HEK293 (cell line): ENCODE results near the gene NUP58.
A peak's percentile ranks its signal among the peaks of the same experiment; 100 is the strongest.

Source experiments
- CTCF ChIA-PET: fragments of 350-600 bp; formaldehyde crosslinking; extraction: SDS; loops from one replicate; lab custom pipeline; 2021; ENCODE audit warnings: antibody characterized with exemption; lab: Yijun Ruan, JAX
- POLR2A ChIA-PET: fragments of 300-600 bp; formaldehyde crosslinking; extraction: SDS; loops from one replicate; lab custom pipeline; 2020; ENCODE audit warnings: antibody characterized with exemption, inconsistent platforms; lab: Yijun Ruan, JAX
- H3K27ac ChIP-seq: fragments of 200-500 bp; sonication (Bioruptor generic); 2 replicates; pipeline ENCODE4 v1.5.1; 2014; ENCODE audit warnings: low read depth, low read length, control low read depth, inconsistent platforms; ENCODE audit errors: extremely low read depth
- H3K36me3 ChIP-seq, 2 experiments: fragments of 200-500 bp in 1 of 2; sonication (Bioruptor generic) in 1 of 2; 1 replicate in 1 of 2; 2 replicates in 1 of 2; pipeline ENCODE4 v1.5.1; 2014 to 2017; ENCODE audit warnings: inconsistent platforms in 2 of 2, low read length in 2 of 2; ENCODE audit not compliant: control insufficient read depth in 2 of 2, insufficient read depth in 1 of 2
- H3K4me1 ChIP-seq: fragments of 200-500 bp; sonication (Bioruptor generic); 2 replicates; pipeline ENCODE4 v1.5.1; 2014; ENCODE audit warnings: mild to moderate bottlenecking, low read length, inconsistent platforms; ENCODE audit not compliant: control insufficient read depth, insufficient read depth
- H3K4me3 ChIP-seq: 2 replicates; pipeline ENCODE4 v1.5.1; 2011; ENCODE audit warnings: low read depth, mild to moderate bottlenecking, control low read depth, low read length, moderate library complexity
- H3K9me3 ChIP-seq: fragments of 200-500 bp; sonication (Bioruptor generic); 2 replicates; pipeline ENCODE4 v1.5.1; 2014; ENCODE audit warnings: low read depth, low read length, inconsistent platforms; ENCODE audit not compliant: control insufficient read depth, insufficient read depth
- BCL6B ChIP-seq: fragments of 450-650 bp; formaldehyde crosslinking; IDR thresholded peaks from 2 replicates; pipeline ENCODE4 v1.5.1; 2017; ENCODE audit warnings: missing biosample characterization, missing genetic modification characterization
- GLI2 ChIP-seq: fragments of 450-650 bp; formaldehyde crosslinking; IDR thresholded peaks from 2 replicates; pipeline ENCODE4; 2017; ENCODE audit warnings: missing biosample characterization, missing genetic modification characterization, low read depth, borderline replicate concordance
- HIC1 ChIP-seq: fragments of 450-650 bp; formaldehyde crosslinking; IDR thresholded peaks from 2 replicates; pipeline ENCODE4 v1.5.1; 2016; ENCODE audit warnings: missing biosample characterization, missing genetic modification characterization
- HOXA7 ChIP-seq: sonication (generic); formaldehyde crosslinking; IDR thresholded peaks from 2 replicates; pipeline ENCODE4 v1.8.1; 2022; ENCODE audit warnings: missing genetic modification reagents, borderline replicate concordance
- REPIN1 ChIP-seq: fragments of 450-650 bp; formaldehyde crosslinking; IDR thresholded peaks from 2 replicates; pipeline ENCODE4 v1.5.1; 2017; ENCODE audit warnings: missing biosample characterization, missing genetic modification characterization, low read depth
- WT1 ChIP-seq: fragments of 450-650 bp; formaldehyde crosslinking; IDR thresholded peaks from 2 replicates; pipeline ENCODE4 v1.5.1; 2016; ENCODE audit warnings: missing biosample characterization, missing genetic modification characterization
- ZBTB1 ChIP-seq: fragments of 450-650 bp; formaldehyde crosslinking; IDR thresholded peaks from 2 replicates; pipeline ENCODE4 v1.5.1; 2016; ENCODE audit warnings: missing biosample characterization, missing genetic modification characterization
- ZBTB21 ChIP-seq: fragments of 450-650 bp; formaldehyde crosslinking; IDR thresholded peaks from 2 replicates; pipeline ENCODE4 v1.5.1; 2017; ENCODE audit warnings: missing biosample characterization, missing genetic modification characterization
- ZBTB8A ChIP-seq: fragments of 450-650 bp; formaldehyde crosslinking; IDR thresholded peaks from 2 replicates; pipeline ENCODE4 v1.5.1; 2016; ENCODE audit warnings: missing biosample characterization, missing genetic modification characterization
- ZFP41 ChIP-seq: fragments of 450-650 bp; formaldehyde crosslinking; IDR thresholded peaks from 2 replicates; pipeline ENCODE4 v1.5.1; 2016; ENCODE audit warnings: missing biosample characterization, missing genetic modification characterization, borderline replicate concordance
- ZNF19 ChIP-seq: fragments of 450-650 bp; formaldehyde crosslinking; IDR thresholded peaks from 2 replicates; pipeline ENCODE4; 2016; ENCODE audit warnings: missing biosample characterization, missing genetic modification characterization, low read depth
- ZNF221 ChIP-seq: fragments of 450-650 bp; formaldehyde crosslinking; IDR thresholded peaks from 2 replicates; pipeline ENCODE4 v1.5.1; 2017; ENCODE audit warnings: missing biosample characterization, missing genetic modification characterization, borderline replicate concordance
- ZNF280D ChIP-seq: fragments of 450-650 bp; formaldehyde crosslinking; IDR thresholded peaks from 2 replicates; pipeline ENCODE4 v1.5.1; 2016; ENCODE audit warnings: missing biosample characterization, missing genetic modification characterization
- ZNF350 ChIP-seq: fragments of 450-650 bp; formaldehyde crosslinking; IDR thresholded peaks from 2 replicates; pipeline ENCODE4 v1.5.0; 2017; ENCODE audit warnings: missing biosample characterization, mild to moderate bottlenecking, missing genetic modification characterization
- ZNF518A ChIP-seq: fragments of 450-650 bp; formaldehyde crosslinking; conservative IDR thresholded peaks from 2 replicates; pipeline ENCODE4 v1.5.1; 2016; ENCODE audit warnings: low read depth, missing biosample characterization, missing genetic modification characterization
- ZNF704 ChIP-seq: fragments of 450-650 bp; formaldehyde crosslinking; IDR thresholded peaks from 2 replicates; pipeline ENCODE4 v1.5.1; 2016; ENCODE audit warnings: missing biosample characterization, missing genetic modification characterization
- ZSCAN5A ChIP-seq: fragments of 450-650 bp; formaldehyde crosslinking; IDR thresholded peaks from 2 replicates; pipeline ENCODE4 v1.5.1; 2016; ENCODE audit warnings: missing biosample characterization, missing genetic modification characterization

Gene NUP58

GRCh38 chr13:25302121-25302520 is 696 bp downstream of the NUP58 start:
- CTCF ChIA-PET: interaction anchor here (0.6 to 1.3 kb wide), 3 partner anchors 14 to 207 kb away, joined by 3 read pairs; no protein-coding TSS in a partner anchor
- Histone ChIP-seq H3K4me3 (peak overlapping the region; percentile 90), H3K27ac (peak overlapping the region; percentile 82), H3K4me1 (no peaks in the 10 kb centered on the region), H3K36me3 (peaks cover 4 to 34% of the 10 kb centered on the region in 2 experiments; a peak in 2 of 3 replicates), H3K9me3 (no peaks in the 10 kb centered on the region)
- POLR2A ChIA-PET: no interaction called here
- TF ChIP-seq ZBTB1 (tag by site-specific recombination) (no peak), HOXA7 (CRISPR knock-in tag) (no peak), WT1 (no peak), ZNF280D (tag by site-specific recombination) (no peak), ZBTB21 (tag by site-specific recombination) (no peak), HIC1 (tag by site-specific recombination) (no peak), ZSCAN5A (tag by site-specific recombination) (no peak), ZNF704 (no peak), ZBTB8A (tag by site-specific recombination) (no peak), ZNF221 (tag by site-specific recombination) (no peak), BCL6B (tag by site-specific recombination) (no peak), ZFP41 (no peak)

- Histone ChIP-seq H3K36me3 (peaks cover 32 to 79% of the 10 kb centered on the region in 2 experiments), H3K27ac (no peak overlapping the region), H3K4me1 (no peaks in the 10 kb centered on the region), H3K4me3 (no peak overlapping the region), H3K9me3 (no peaks in the 10 kb centered on the region)
- ChIA-PET CTCF (interaction anchor here (0.9 kb wide), 1 partner anchor 19 kb away, joined by 4 read pairs; no protein-coding TSS in a partner anchor), POLR2A (no interaction called here)
- no peak for TF ChIP-seq GLI2 (tag by site-specific recombination)
- no peak for TF ChIP-seq REPIN1
- no peak for TF ChIP-seq ZNF19 (tag by site-specific recombination)
- TF ChIP-seq ZNF350 (tag by site-specific recombination): no peak
- no peak for TF ChIP-seq ZNF518A (tag by site-specific recombination)
Observed at GRCh38 chr13:25306671-25307464, 5.4 kb downstream of the NUP58 start.
